ENCODE measurements around the gene RNPS1. TPM values are rescaled to one million over a fixed set of nuclear protein-coding genes. Genes with fewer than 3 reads are reported as not detected.

Gene RNPS1
- total RNA-seq, 1 donor from 2014 or later, result 114 TPM

- DNase-seq (ENCODE audit: low spot score), result no peak
These were observed 32.1 kb downstream of the RNPS1 start for GRCh38 chr16:2235695-2236336.

GRCh38 chr16:2235234-2235651 lies 32.7 kb downstream of the RNPS1 start:
- no peak for DNase-seq (ENCODE audit: low spot score)

GRCh38 chr16:2234813-2235170 lies 33.1 kb downstream of the RNPS1 start:
- no peak for DNase-seq (ENCODE audit: low spot score)

GRCh38 chr16:2233872-2234812 lies 33.8 kb downstream of the RNPS1 start:
- DNase-seq (ENCODE audit: low spot score), result no peak

GRCh38 chr16:2233046-2233775 lies 34.7 kb downstream of the RNPS1 start:
- no peak for DNase-seq (ENCODE audit: low spot score)

- DNase-seq (ENCODE audit: low spot score), result no peak
These were observed 35.6 kb downstream of the RNPS1 start for GRCh38 chr16:2232094-2232990.

- DNase-seq (ENCODE audit: low spot score), result no peak
These were observed 36.7 kb downstream of the RNPS1 start for GRCh38 chr16:2231016-2231931.

- DNase-seq (ENCODE audit: low spot score), result no peak
These were observed 37.5 kb downstream of the RNPS1 start for GRCh38 chr16:2230376-2230775.

- no peak for DNase-seq (ENCODE audit: low spot score)
These were observed 38.2 kb downstream of the RNPS1 start for GRCh38 chr16:2229632-2230250.

- DNase-seq (ENCODE audit: low spot score), result no peak
These were observed 38.8 kb downstream of the RNPS1 start for GRCh38 chr16:2229091-2229490.

- no peak for DNase-seq (ENCODE audit: low spot score)
These were observed 39.6 kb downstream of the RNPS1 start for GRCh38 chr16:2228161-2228824.

GRCh38 chr16:2226918-2227317 lies 41.0 kb downstream of the RNPS1 start:
- DNase-seq (ENCODE audit: low spot score), result no peak

GRCh38 chr16:2226245-2226793 lies 41.6 kb downstream of the RNPS1 start:
- DNase-seq (ENCODE audit: low spot score), result no peak

- DNase-seq (ENCODE audit: low spot score), result no peak
These were observed 43.9 kb downstream of the RNPS1 start for GRCh38 chr16:2223942-2224486.

GRCh38 chr16:2223221-2223941 lies 44.5 kb downstream of the RNPS1 start, which contains the start of gene E4F1:
E4F1 (plus strand) TSS chr16:2223591; CDS start chr16:2223614, 23 bp downstream.
- DNase-seq (ENCODE audit: low spot score), result peak; percentile 99

- DNase-seq (ENCODE audit: low spot score), result no peak
These were observed 51.6 kb downstream of the RNPS1 start for GRCh38 chr16:2216330-2216729.

GRCh38 chr16:2214719-2214968 lies 53.3 kb downstream of the RNPS1 start, which contains the start of gene PGP:
PGP (minus strand) TSS chr16:2214840; CDS start chr16:2214777, 63 bp downstream.
- no peak for DNase-seq (ENCODE audit: low spot score)
